RPMI7951 (cell line): ENCODE data around the gene ATAD5. TPM values are rescaled to one million over a fixed set of nuclear protein-coding genes. Genes with fewer than 3 reads are reported as not detected.
A peak's percentile ranks its signal among the peaks of the same experiment; 100 is the strongest.
"Not testable (repeated sequence)": the region's sequence is repeated elsewhere in the genome, so short reads cannot be mapped to it uniquely, and the experiment has no call there.

ENCODE experiments used
- DNase-seq: peaks from one replicate; pipeline ENCODE4 v3.0.0-alpha.2; 2012; ENCODE audit warnings: low read depth
- total RNA-seq: library from RNA; depleted of rRNA; stranded (reverse); fragments of >200 nt; shearing (Covaris generic); gene quantifications from 2 replicates; pipeline ENCODE4 v1.2.3, GENCODE V29; 2014

Gene ATAD5
- total RNA-seq, 1 experiment from 2014 or later: 7.9 TPM

DNA sequence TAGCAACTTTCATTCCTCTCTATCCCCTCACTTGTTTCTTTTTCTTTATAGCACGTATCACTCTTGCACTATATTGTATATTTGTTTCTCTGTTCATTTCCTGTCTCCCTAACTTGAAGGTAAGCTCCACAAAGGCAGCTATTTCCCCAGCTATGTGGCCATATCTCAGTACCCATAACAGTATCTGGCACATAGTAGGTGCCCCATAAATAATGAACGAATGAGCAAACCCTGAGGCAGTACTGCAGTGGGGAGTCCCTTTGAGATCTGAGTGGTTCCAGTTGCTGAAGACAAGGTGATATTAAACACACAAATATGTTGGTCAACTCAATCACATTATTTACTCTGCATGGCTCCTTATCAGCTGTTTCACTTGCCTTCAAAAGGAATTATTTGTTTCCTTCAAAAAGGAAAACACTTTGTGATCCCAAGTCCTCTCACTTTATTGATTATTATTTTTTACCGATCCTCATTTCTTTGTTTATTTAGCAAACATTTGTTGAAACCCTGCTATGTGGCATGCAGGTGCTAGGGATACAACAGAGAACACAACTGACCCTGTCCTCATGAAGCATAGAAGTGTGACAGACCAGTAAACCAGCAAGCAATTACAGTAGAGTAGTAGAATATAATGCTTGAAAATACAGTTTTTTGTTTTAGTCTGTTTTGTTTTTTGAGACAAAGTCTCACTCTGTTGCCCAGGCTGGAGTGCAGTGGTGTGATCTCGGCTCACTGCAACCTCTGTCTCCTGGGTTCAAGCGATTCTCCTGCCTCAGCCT, 84.3 kb downstream of the ATAD5 start:
- DNase-seq: no peak

GRCh38 chr17:30917050-30917449, 85.3 kb downstream of the ATAD5 start:
- DNase-seq: no peak

- DNase-seq: peak; percentile 26
Measured at GRCh38 chr17:30920282-30920681, 88.5 kb downstream of the ATAD5 start.

DNA sequence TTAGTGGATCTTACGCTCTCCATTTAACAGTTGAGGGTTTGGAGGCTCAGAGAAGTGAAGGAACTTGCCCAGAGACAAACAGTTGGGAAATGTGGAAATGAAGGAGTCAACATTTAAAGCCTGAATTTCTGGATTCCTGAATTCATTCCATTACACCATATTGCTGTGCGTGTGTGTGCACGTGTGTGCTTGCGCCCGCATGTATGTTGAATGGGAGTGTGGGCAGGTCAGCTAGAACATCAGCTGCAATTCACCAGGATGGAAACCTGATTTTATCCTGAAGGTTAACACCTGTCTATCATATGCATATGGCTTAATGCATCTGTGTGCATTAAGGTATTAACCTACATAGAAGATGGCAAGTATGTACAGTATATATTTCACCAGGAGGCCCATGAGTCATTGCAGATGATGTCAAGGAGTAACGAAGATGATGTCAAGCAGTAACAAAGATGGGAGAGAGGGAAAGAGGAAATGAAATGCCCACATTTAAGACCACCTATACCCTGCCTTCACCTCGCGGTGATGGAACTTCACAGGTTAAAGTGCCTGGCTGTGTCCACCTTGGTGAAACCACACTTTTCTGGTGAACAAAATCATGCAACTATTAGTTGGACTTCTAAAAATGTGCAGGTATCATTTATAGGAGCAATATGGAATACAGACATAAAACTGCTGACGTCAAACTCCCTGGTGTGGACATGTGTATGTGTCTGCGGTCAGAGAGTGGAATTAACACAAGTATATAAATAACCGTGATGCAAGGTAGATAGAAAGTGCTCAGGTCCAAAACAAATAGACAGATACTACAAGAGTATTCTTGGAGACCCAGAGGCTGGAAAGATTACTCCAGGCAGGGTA, 89.1 kb downstream of the ATAD5 start:
- DNase-seq: no peak

GRCh38 chr17:30921544-30922196, 89.9 kb downstream of the ATAD5 start, which contains the start of gene ADAP2:
TSS of gene ADAP2 (plus strand) at chr17:30921945. CDS start at chr17:30922015, 70 bp downstream.
- no peak for DNase-seq

GRCh38 chr17:30922235-30923030, 90.7 kb downstream of the ATAD5 start:
- DNase-seq: no peak

DNA sequence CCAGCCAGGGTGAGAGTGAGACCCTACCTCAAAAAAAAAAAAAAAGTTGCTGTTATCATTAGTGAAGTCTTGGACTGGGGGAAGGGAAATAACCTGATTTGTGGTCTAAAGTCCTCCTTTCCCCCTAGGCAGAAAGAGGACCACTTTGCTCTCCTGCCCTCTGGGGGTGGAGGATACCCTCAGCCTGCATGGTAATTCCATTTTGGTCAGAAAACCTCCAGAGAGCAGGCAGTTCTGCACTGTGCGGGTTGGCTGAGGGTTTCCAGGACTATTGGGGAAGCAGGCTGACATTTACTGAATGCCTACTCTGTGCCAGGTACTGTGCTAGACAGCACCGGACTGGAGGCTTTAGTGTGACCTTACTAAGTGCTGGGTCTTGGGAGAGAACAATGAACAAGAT, 92.6 kb downstream of the ATAD5 start:
- no peak for DNase-seq

- no peak for DNase-seq
Measured at GRCh38 chr17:30926516-30926915, 94.8 kb downstream of the ATAD5 start.

DNA sequence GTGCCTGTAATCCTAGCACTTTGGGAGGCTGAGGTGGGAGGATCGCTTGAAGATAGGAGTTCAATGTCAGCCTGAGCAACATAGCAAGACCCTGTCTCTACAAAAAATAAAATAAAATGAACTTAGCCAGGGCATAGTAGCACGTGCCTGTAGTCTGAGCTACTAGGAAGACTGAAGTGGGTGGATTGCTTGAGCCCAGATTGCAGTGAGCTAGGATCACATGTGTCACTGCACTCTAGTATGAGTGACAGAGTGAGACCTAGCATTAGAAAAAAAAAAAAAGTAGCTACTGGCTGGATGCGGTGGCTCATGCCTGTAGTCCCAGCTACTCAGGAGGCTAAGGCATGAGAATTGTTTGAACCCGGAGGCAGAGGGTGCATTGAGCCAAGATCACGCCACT, 96.0 kb downstream of the ATAD5 start:
- no peak for DNase-seq

GRCh38 chr17:30928584-30928983, 96.8 kb downstream of the ATAD5 start:
- no peak for DNase-seq

DNA sequence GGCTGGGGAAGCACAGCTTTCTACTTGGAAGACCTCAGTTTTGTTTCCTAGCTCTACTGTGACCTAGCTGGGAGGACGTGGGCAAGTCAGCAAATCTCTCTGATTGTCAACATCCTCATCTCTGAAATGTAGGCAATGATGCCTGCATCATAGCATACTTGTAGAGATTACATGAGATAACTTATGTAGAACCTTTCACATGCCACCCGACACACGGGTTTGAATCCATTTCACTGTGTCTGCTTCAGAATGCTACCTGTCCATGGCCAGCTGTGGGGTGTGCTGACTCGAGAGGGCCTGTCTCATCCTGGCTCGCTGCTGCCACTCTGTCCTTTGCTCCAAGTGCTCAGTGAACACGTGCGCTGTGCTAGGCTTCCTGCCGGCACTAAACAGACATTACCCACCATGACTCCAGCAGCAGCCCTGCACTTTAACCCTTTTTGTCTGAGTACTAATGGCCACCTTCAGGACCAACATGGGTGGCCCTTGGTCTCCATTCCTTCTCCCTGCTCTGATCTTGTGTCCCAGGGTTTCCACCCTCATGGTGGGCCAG, 97.4 kb downstream of the ATAD5 start:
- no peak for DNase-seq

- not testable (repeated sequence) for DNase-seq
Measured at GRCh38 chr17:30929861-30930260, 98.1 kb downstream of the ATAD5 start.

GRCh38 chr17:30930495-30930894, 98.7 kb downstream of the ATAD5 start:
- DNase-seq: no peak

- DNase-seq: not testable (repeated sequence)
Measured at GRCh38 chr17:30931582-30931981, 99.8 kb downstream of the ATAD5 start.

DNA sequence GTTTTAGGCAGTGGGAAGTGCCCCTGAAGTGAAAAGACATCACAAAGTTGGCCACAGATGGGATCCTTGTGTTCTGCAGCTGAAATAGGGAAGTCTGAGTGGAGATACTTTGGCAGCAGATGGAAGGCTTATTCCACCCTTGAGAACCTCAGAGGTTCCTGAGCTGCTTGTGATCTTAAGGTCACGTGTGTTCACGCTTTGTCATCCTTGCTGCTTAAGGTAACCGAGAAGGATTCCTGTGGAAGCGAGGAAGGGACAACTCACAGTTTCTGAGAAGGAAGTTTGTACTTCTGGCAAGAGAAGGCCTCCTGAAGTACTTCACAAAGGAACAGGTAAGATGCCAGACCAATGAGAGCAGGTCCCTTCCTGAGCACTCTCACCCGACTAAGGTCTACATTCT, 102.2 kb downstream of the ATAD5 start:
- DNase-seq: no peak

GRCh38 chr17:30939051-30939689, 107.4 kb downstream of the ATAD5 start:
- no peak for DNase-seq

DNA sequence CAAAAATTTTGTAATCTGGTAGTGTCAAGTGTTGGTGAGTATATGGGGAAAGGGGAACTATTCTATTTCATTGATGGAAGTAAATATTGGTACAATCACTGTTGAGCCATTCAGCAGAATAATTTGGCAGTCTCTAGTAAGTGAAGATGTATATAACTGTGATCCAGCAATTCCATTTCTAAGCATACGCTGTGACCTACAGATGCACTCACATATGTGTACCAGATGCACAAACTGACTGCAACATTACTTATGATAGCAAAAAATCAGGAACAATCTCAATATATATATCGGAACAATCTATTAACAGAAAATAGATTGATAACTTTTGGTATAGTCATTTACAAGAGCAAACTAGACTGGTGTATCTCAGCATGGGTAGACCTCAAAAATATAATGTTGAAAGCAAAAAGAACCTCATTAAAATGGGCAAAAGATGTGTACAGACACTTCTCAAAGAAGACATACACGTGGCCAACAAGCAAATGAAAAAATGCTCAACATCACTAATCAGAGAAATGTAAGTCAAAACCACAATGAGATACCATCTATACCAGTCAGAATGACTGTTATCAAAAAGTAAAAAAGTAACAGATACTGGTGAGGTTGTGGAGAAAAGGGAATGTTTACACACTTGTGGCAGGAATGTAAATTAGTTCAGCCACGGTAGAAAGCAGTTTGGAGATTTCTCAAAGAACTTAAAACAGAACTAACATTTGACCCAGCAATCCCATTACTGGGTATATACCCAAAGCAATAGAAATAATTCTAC, 110.7 kb downstream of the ATAD5 start:
- DNase-seq: peak; percentile 19
